K562 (cell line): ENCODE measurements around the gene IRX6.

Experiments
- BRD4 ChIP-seq: fragments of 200-600 bp; sonication (generic); IDR thresholded peaks from 2 replicates; pipeline ENCODE4 v1.6.1; 2017; ENCODE audit warnings: inconsistent platforms
- CBX3 ChIP-seq, 2 experiments: IDR thresholded peaks; 1 replicate in 1 of 2; 2 replicates in 1 of 2; pipeline ENCODE4 v1.6.1; 2012; ENCODE audit warnings: inconsistent platforms in 2 of 2, low read length in 2 of 2, borderline replicate concordance in 1 of 2, control low read depth in 1 of 2
- CREM ChIP-seq: IDR thresholded peaks from 2 replicates; pipeline ENCODE4 v1.6.1; 2014; ENCODE audit warnings: antibody characterized with exemption, low read depth
- POLR2A ChIP-seq: fragments of 450-650 bp; conservative IDR thresholded peaks from 2 replicates; pipeline ENCODE4 v1.6.1; 2016
- RFX5 ChIP-seq: IDR thresholded peaks from 2 replicates; pipeline ENCODE4 v1.6.1; 2011; ENCODE audit warnings: low read depth, mild to moderate bottlenecking, improper control_type of control experiment, low read length
- ZNF184 ChIP-seq: sonication (generic); formaldehyde crosslinking; IDR thresholded peaks from 2 replicates; pipeline ENCODE4 v1.5.0; 2020; ENCODE audit warnings: missing genetic modification reagents
- ZNF77 ChIP-seq: fragments of 250-450 bp; sonication (Bioruptor Pico); IDR thresholded peaks from 2 replicates; pipeline ENCODE4 v1.5.0; 2020

DNA sequence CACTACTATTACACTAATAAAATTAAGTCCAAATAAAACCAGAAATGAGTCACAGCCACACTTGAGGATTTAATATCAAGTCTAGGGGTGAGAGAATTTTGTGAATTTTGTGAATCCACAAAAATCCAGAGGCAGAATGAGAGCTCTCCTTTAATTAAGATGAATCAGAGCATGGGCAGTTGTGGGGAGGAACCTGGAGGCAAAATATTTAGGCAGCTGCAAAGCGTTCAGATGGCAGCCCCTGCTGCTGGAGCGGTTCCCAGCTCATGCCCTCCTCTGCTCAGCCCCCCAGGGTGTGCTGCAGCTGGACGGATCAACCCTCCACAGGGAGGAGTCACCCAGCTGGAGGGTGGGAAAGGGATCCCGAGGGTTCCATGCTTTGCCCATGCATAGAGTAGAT lies 43.4 kb upstream of the IRX6 start:
- no peak for TF ChIP-seq POLR2A
- TF ChIP-seq CREM, result no peak
- TF ChIP-seq CBX3 (IDR thresholded peaks at IDR 0.05; ENCODE audit: borderline replicate concordance in 1 of 2, low read length in 2 of 2), result no peak
- TF ChIP-seq ZNF184 (CRISPR knock-in tag), result no peak
- TF ChIP-seq RFX5, result no peak
- TF ChIP-seq ZNF77 (CRISPR knock-in tag), result no peak
- no peak for TF ChIP-seq BRD4
